ENCODE measurements around the gene LENG8. TPM values are rescaled to one million over a fixed set of nuclear protein-coding genes. Genes with fewer than 3 reads are reported as not detected.
A peak's percentile ranks its signal among the peaks of the same experiment; 100 is the strongest.

The LENG8 gene
- total RNA-seq, 1 donor from 2014 or later = 193 TPM

DNA sequence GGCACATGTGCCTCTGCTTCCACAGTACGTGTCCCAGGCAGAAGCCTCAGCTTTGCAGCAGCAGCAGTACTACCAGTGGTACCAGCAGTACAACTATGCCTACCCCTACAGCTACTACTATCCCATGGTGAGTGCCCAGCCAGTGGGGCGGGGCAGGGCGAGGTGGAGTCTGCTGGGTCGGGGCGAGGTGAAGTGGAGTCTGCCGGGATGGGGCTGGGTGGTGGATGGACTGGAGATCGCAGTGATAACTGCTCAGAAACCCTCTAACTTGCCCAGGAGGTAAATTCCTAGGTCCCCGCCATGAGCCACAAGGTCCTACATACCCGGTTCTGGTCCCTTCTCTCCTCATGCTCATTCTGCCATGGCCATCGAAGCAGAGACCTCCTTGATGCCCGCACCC is 3.6 kb downstream of the LENG8 start:
- Mint-ChIP-seq H3K9me3 (ENCODE audit: unreplicated experiment) (peaks cover 2% of the 10 kb centered on the region), H3K4me1 (ENCODE audit: low read depth, unreplicated experiment) (peaks cover 19% of the 10 kb centered on the region), H3K4me3 (ENCODE audit: unreplicated experiment) (no peak overlapping the region), H3K27me3 (ENCODE audit: low read depth, unreplicated experiment) (no peaks in the 10 kb centered on the region), H3K36me3 (ENCODE audit: low read depth, unreplicated experiment) (peaks cover 11% of the 10 kb centered on the region), H3K27ac (ENCODE audit: unreplicated experiment) (no peak overlapping the region)
- H3K9ac ChIP-seq (ENCODE audit: low read length) = no peak overlapping the region
- DNase-seq (ENCODE audit: low read depth) (no peak), FAIRE-seq (no peak)
- H3K4me1 ChIP-seq (ENCODE audit: insufficient read depth, low read length) = peaks cover 17% of the 10 kb centered on the region
- H3K4me3 ChIP-seq (ENCODE audit: insufficient read depth, low read depth, low read length) = no peak overlapping the region
- H3K9me3 ChIP-seq (ENCODE audit: insufficient read depth, low read depth, low read length) = no peaks in the 10 kb centered on the region
- TF ChIP-seq EZH2 (IDR thresholded peaks at IDR 0.05; ENCODE audit: insufficient read depth, low read length) = no peak
- TF ChIP-seq, protein P1, sequence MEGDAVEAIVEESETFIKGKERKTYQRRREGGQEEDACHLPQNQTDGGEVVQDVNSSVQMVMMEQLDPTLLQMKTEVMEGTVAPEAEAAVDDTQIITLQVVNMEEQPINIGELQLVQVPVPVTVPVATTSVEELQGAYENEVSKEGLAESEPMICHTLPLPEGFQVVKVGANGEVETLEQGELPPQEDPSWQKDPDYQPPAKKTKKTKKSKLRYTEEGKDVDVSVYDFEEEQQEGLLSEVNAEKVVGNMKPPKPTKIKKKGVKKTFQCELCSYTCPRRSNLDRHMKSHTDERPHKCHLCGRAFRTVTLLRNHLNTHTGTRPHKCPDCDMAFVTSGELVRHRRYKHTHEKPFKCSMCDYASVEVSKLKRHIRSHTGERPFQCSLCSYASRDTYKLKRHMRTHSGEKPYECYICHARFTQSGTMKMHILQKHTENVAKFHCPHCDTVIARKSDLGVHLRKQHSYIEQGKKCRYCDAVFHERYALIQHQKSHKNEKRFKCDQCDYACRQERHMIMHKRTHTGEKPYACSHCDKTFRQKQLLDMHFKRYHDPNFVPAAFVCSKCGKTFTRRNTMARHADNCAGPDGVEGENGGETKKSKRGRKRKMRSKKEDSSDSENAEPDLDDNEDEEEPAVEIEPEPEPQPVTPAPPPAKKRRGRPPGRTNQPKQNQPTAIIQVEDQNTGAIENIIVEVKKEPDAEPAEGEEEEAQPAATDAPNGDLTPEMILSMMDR (IDR thresholded peaks at IDR 0.05; ENCODE audit: insufficient read depth, low read depth, low read length) = no peak
- H3K79me2 ChIP-seq (ENCODE audit: insufficient read depth, low read length) = peaks cover 97% of the 10 kb centered on the region
- peaks cover 27% of the 10 kb centered on the region for H3K36me3 ChIP-seq (ENCODE audit: insufficient read depth, low read length)
- no peak overlapping the region for H2AFZ ChIP-seq (ENCODE audit: low read depth, low read length)
- H3K27ac ChIP-seq (ENCODE audit: low read depth, low read length) = no peak overlapping the region
- H4K20me1 ChIP-seq (ENCODE audit: insufficient read depth, low read length) = peaks cover 80% of the 10 kb centered on the region
- H3K4me2 ChIP-seq (ENCODE audit: low read length) = no peak overlapping the region
- H3K27me3 ChIP-seq (ENCODE audit: insufficient read depth, low read length) = no peaks in the 10 kb centered on the region

DNA sequence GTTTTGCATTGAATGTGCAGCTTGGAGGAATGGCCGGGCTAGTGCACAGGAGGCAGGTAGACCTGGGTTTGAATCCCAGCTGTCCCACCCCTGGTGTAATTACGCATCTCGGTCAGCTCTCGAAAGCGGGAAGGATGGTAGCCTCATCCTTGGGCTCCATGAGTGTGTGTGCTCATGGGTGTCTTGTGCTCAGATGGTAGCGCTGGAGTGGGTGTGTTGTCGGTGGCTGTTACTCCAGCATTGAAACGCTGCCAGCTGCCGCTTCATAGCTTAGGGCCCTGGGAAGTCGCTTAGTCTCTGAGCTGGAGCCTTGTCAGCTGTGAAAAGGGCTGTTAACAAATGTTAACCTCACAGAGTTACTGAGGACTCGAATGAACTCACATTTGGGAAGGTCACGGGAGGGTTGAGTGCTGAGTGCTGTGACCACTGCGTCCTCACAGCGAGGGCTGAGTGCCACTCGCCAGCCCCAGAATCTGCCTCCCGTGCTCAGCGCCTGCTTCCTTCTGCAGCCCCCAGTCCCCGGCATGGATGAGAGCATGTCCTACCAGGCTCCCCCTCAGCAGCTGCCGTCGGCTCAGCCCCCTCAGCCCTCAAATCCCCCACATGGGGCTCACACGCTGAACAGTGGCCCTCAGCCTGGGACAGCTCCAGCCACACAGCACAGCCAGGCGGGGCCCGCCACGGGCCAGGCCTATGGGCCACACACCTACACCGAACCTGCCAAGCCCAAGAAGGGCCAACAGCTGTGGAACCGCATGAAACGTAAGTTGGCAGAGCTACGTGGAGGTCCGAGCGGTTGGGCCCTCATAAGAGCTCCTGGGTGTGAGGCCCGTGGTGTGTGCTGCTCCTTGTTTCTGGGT is 5.2 kb downstream of the LENG8 start:
- Mint-ChIP-seq H3K27me3 (ENCODE audit: low read depth, unreplicated experiment) (no peaks in the 10 kb centered on the region), H3K4me3 (ENCODE audit: unreplicated experiment) (peak overlapping the region; percentile 50), H3K36me3 (ENCODE audit: low read depth, unreplicated experiment) (peaks cover 23% of the 10 kb centered on the region), H3K9me3 (ENCODE audit: unreplicated experiment) (peaks cover 2% of the 10 kb centered on the region), H3K4me1 (ENCODE audit: low read depth, unreplicated experiment) (peaks cover 19% of the 10 kb centered on the region), H3K27ac (ENCODE audit: unreplicated experiment) (no peak overlapping the region)
- peaks cover 95% of the 10 kb centered on the region for H4K20me1 ChIP-seq (ENCODE audit: insufficient read depth, low read length)
- DNase-seq (ENCODE audit: low read depth) (no peak), FAIRE-seq (no peak)
- H2AFZ ChIP-seq (ENCODE audit: low read depth, low read length) = no peak overlapping the region
- H3K27ac ChIP-seq (ENCODE audit: low read depth, low read length) = no peak overlapping the region
- no peaks in the 10 kb centered on the region for H3K9me3 ChIP-seq (ENCODE audit: insufficient read depth, low read depth, low read length)
- peaks cover 35% of the 10 kb centered on the region for H3K36me3 ChIP-seq (ENCODE audit: insufficient read depth, low read length)
- H3K79me2 ChIP-seq (ENCODE audit: insufficient read depth, low read length) = peaks cover 98% of the 10 kb centered on the region
- H3K4me3 ChIP-seq (ENCODE audit: insufficient read depth, low read depth, low read length) = no peak overlapping the region
- H3K4me2 ChIP-seq (ENCODE audit: low read length) = no peak overlapping the region
- H3K9ac ChIP-seq (ENCODE audit: low read length) = no peak overlapping the region
- H3K27me3 ChIP-seq (ENCODE audit: insufficient read depth, low read length) = no peaks in the 10 kb centered on the region
- TF ChIP-seq EZH2 (IDR thresholded peaks at IDR 0.05; ENCODE audit: insufficient read depth, low read length) = no peak
- TF ChIP-seq, protein P1 (IDR thresholded peaks at IDR 0.05; ENCODE audit: insufficient read depth, low read depth, low read length) = no peak
- H3K4me1 ChIP-seq (ENCODE audit: insufficient read depth, low read length) = peaks cover 17% of the 10 kb centered on the region

All from astrocyte (in vitro differentiated cells and primary cell).